DOHH2 (cell line): ENCODE data around the gene PTPRC.

Experiments used
- EZH2phosphoT487 ChIP-seq: fragments of 200-600 bp; sonication (generic); IDR thresholded peaks from 2 replicates; pipeline ENCODE4 v1.6.1; 2017; ENCODE audit warnings: borderline replicate concordance, mild to moderate bottlenecking, antibody characterized with exemption, low read length, moderate library complexity, mixed read lengths
- TF ChIP-seq, protein P1 (sequence below): fragments of 200-600 bp; sonication (generic); IDR thresholded peaks from one replicate; pipeline ENCODE4 v1.5.1; 2014; ENCODE audit warnings: antibody characterized with exemption, mild to moderate bottlenecking, low read depth, low read length; ENCODE audit not compliant: poor library complexity, severe bottlenecking

GRCh38 chr1:198686069-198686728, 47.4 kb downstream of the PTPRC start:
- TF ChIP-seq, protein P1, sequence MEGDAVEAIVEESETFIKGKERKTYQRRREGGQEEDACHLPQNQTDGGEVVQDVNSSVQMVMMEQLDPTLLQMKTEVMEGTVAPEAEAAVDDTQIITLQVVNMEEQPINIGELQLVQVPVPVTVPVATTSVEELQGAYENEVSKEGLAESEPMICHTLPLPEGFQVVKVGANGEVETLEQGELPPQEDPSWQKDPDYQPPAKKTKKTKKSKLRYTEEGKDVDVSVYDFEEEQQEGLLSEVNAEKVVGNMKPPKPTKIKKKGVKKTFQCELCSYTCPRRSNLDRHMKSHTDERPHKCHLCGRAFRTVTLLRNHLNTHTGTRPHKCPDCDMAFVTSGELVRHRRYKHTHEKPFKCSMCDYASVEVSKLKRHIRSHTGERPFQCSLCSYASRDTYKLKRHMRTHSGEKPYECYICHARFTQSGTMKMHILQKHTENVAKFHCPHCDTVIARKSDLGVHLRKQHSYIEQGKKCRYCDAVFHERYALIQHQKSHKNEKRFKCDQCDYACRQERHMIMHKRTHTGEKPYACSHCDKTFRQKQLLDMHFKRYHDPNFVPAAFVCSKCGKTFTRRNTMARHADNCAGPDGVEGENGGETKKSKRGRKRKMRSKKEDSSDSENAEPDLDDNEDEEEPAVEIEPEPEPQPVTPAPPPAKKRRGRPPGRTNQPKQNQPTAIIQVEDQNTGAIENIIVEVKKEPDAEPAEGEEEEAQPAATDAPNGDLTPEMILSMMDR = no peak
- TF ChIP-seq EZH2phosphoT487 = no peak
